A549 (cell line): Measurements from ENCODE around the gene WNT9A.

Source experiments
- MAFK ChIP-seq: fragments of 450-650 bp; IDR thresholded peaks from 2 replicates; pipeline ENCODE4 v1.6.1; 2014; ENCODE audit not compliant: partially characterized antibody
- MYC ChIP-seq: IDR thresholded peaks from 2 replicates; pipeline ENCODE4 v1.6.1; 2012; ENCODE audit warnings: mild to moderate bottlenecking, inconsistent platforms, low read length, improper control_type of control experiment, borderline replicate concordance
- PHF8 ChIP-seq: fragments of 200-600 bp; sonication (generic); IDR thresholded peaks from 2 replicates; pipeline ENCODE4 v1.6.1; 2016; ENCODE audit warnings: low read depth, mild to moderate bottlenecking, antibody characterized with exemption, moderate library complexity, borderline replicate concordance
- SREBF2 ChIP-seq: fragments of 450-650 bp; IDR thresholded peaks from 2 replicates; pipeline ENCODE4 v1.6.1; 2014; ENCODE audit warnings: mild to moderate bottlenecking, moderate library complexity
- TF ChIP-seq, protein P1 (sequence below): fragments of 450-650 bp; IDR thresholded peaks from 2 replicates; pipeline ENCODE4 v1.6.1; 2014; ENCODE audit warnings: antibody characterized with exemption
- TF ChIP-seq, protein P2 (sequence below): fragments of >200 bp; sonication (Bioruptor Twin); formaldehyde crosslinking; IDR thresholded peaks from 3 replicates; pipeline ENCODE4 v1.5.1; 2016

- TF ChIP-seq MYC (no peak), MAFK (no peak), SREBF2 (no peak), PHF8 (no peak)
- TF ChIP-seq, protein P1, sequence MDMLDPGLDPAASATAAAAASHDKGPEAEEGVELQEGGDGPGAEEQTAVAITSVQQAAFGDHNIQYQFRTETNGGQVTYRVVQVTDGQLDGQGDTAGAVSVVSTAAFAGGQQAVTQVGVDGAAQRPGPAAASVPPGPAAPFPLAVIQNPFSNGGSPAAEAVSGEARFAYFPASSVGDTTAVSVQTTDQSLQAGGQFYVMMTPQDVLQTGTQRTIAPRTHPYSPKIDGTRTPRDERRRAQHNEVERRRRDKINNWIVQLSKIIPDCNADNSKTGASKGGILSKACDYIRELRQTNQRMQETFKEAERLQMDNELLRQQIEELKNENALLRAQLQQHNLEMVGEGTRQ: no peak
- TF ChIP-seq, protein P2, sequence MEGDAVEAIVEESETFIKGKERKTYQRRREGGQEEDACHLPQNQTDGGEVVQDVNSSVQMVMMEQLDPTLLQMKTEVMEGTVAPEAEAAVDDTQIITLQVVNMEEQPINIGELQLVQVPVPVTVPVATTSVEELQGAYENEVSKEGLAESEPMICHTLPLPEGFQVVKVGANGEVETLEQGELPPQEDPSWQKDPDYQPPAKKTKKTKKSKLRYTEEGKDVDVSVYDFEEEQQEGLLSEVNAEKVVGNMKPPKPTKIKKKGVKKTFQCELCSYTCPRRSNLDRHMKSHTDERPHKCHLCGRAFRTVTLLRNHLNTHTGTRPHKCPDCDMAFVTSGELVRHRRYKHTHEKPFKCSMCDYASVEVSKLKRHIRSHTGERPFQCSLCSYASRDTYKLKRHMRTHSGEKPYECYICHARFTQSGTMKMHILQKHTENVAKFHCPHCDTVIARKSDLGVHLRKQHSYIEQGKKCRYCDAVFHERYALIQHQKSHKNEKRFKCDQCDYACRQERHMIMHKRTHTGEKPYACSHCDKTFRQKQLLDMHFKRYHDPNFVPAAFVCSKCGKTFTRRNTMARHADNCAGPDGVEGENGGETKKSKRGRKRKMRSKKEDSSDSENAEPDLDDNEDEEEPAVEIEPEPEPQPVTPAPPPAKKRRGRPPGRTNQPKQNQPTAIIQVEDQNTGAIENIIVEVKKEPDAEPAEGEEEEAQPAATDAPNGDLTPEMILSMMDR: no peak
Measured at GRCh38 chr1:227937838-227938145, 9.9 kb downstream of the WNT9A start.
